HG03060 (cell line): Measurements from ENCODE around the gene BCAP31.
"Not testable (repeated sequence)": the region's sequence is repeated elsewhere in the genome, so short reads cannot be mapped to it uniquely, and the experiment has no call there.

ENCODE experiments used
- ATAC-seq: cut with Tn5 transposase; IDR thresholded peaks from one replicate; pipeline ENCODE4 v1.9.1; 2021; ENCODE audit warnings: low read depth, moderate number of reproducible peaks; ENCODE audit not compliant: unreplicated experiment

The BCAP31 gene

GRCh38 chrX:153685156-153685536, 39.0 kb downstream of the BCAP31 start:
- ATAC-seq: no peak

DNA sequence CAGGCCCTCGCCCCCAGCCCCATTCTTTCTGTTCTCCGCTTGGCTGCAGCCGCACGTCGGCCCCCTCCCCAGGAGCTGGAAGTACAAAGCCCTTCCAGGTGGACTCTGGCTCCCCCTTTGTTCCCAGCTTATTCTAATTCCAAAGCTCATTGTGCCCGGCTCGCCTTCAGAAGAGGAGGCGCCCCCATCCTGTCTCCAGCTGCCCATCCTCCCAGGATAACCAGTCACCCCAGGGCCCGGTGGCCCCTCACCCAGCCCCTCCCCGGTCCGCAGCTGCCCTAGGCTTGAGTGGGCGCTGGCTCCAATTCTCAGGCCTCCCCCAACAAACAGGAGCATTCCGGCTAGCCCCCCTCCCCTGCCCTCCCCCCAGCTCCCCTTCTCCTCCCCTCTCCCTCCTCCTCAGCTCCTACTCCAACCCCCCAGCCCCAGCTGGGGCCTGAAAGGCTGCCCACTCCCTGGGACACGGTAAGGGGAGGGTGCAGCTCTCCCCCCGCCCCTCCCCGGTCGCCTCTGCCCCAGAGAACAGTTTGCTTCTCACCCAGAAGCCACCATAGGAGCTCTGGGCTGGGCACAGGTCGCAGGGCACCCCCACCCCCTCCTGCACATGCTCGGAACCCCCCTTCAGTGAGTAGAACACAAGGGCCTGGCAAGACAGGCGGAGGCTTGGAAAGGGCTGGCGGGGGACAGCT, 39.6 kb downstream of the BCAP31 start:
- ATAC-seq: no peak

GRCh38 chrX:153683486-153683885, 40.7 kb downstream of the BCAP31 start:
- ATAC-seq: not testable (repeated sequence)

GRCh38 chrX:153681175-153681574, 43.0 kb downstream of the BCAP31 start:
- ATAC-seq: no peak

- no peak for ATAC-seq
Observed at GRCh38 chrX:153674219-153674851, 49.9 kb downstream of the BCAP31 start.

- no peak for ATAC-seq
Observed at GRCh38 chrX:153673428-153674218, 50.6 kb downstream of the BCAP31 start, which contains the start of gene PNCK. Gene PNCK (minus strand): TSS chrX:153673813. CDS start chrX:153673076, 737 bp downstream.

- ATAC-seq: no peak
Observed at GRCh38 chrX:153672531-153673427, 51.4 kb downstream of the BCAP31 start.

GRCh38 chrX:153671589-153672530, 52.3 kb downstream of the BCAP31 start:
- no peak for ATAC-seq

GRCh38 chrX:153670748-153671588, 53.2 kb downstream of the BCAP31 start:
- no peak for ATAC-seq

GRCh38 chrX:153669901-153670731, 54.1 kb downstream of the BCAP31 start:
- no peak for ATAC-seq

GRCh38 chrX:153669174-153669890, 54.9 kb downstream of the BCAP31 start:
- ATAC-seq: no peak

GRCh38 chrX:153668423-153669173, 55.6 kb downstream of the BCAP31 start:
- no peak for ATAC-seq

GRCh38 chrX:153667956-153668396, 56.2 kb downstream of the BCAP31 start:
- no peak for ATAC-seq

DNA sequence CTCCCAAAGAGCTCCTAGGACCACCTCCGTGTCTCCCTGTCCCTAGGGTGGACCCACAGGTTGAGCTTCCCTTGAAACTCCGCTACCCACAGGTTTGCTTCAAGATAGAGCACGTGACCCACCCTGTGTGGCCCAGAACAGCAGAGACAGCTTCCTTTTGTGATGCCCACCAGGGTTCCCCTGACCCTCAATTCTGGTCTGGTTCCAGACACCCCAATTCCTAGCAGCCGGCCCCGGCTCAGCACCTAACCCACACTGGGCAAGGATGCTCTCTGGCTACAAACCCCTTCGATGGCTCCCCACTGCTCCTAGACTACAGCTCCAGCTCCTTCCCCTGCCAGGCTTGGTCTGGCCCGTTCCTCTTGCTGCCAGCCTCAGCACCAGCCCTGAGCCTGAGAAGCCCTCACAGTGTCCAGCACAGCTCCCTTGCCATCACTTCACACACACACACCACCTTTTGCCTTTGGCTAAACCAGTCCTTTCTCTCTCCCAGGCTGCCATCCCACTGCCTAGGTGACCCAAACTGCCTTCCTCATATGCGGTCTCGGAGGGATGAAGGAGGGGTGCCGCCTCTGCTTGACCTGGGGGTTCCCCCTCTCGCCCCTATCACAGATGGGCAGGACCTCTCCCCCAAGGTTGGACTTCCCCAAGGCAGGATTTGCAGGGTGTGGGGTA, 56.8 kb downstream of the BCAP31 start:
- no peak for ATAC-seq

DNA sequence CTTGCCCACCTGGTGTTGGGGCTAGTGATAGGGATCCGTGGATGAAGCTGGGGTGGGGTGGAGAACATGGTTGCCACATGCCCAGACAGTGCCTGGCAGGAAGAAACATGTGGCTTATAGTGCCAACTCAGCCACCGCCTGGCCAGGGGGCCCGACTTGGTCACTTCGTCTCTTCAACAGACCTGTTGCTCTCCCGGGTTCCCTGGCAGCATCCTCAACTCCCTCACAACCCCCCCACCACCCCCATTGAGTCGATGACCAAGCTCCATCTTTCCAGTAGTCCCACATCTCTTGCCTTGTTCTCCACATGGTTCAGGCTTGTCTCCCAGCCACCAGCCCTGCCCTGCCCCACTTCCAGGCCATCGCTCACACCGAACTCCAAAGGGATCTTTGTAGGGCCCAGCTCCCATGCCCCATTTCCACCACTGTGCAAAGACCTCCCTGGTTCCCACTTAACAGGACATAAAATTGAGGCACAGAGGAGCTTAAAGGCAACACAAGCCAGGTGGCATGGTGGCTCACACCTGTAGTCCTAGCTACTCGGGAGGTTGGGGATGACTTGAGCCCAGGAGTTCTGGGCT, 58.4 kb downstream of the BCAP31 start:
- ATAC-seq: no peak
